Vagina (tissue), 2 donors: ENCODE data around the gene CHST11. TPM values are rescaled to one million over a fixed set of nuclear protein-coding genes. Genes with fewer than 3 reads are reported as not detected.

Experiments
- DNase-seq, 2 donors: peaks; one replicate each; pipeline ENCODE4 v3.0.0-alpha.2; 2017; ENCODE audit errors: extremely low spot score in 2 of 2
- H3K27ac ChIP-seq: fragments of 200-600 bp; sonication (generic); one replicate; pipeline ENCODE4 v1.5.1; 2019
- H3K27me3 ChIP-seq: fragments of 200-600 bp; sonication (generic); one replicate; pipeline ENCODE4 v1.5.1; 2019
- H3K36me3 ChIP-seq, 2 donors: fragments of 200-600 bp; sonication (generic); one replicate each; pipeline ENCODE4 v1.5.1; 2017 to 2019
- H3K4me1 ChIP-seq: fragments of 200-600 bp; sonication (generic); one replicate; pipeline ENCODE4 v1.5.1; 2019
- H3K4me3 ChIP-seq, 2 donors: fragments of 200-600 bp; sonication (generic); 1 replicate in 1 of 2; 2 replicates in 1 of 2; pipeline ENCODE4 v1.5.1; 2016 to 2019
- H3K9me3 ChIP-seq: fragments of 200-600 bp; sonication (generic); one replicate; pipeline ENCODE4 v1.5.1; 2019
- CTCF ChIP-seq, 3 experiments: fragments of 450-650 bp in 2 of 3; fragments of 200-600 bp in 1 of 3; sonication (generic) in 1 of 3; IDR thresholded peaks; one replicate each; pipeline ENCODE4 v1.5.1; 2017 to 2019; ENCODE audit warnings: antibody characterized with exemption in 3 of 3, mild to moderate bottlenecking in 2 of 3, moderate library complexity in 2 of 3
- POLR2A ChIP-seq, 2 donors: fragments of 450-650 bp; IDR thresholded peaks; one replicate each; pipeline ENCODE4 v1.6.1; 2017; ENCODE audit warnings: antibody characterized with exemption in 2 of 2, mild to moderate bottlenecking in 2 of 2, moderate library complexity in 2 of 2
- POLR2AphosphoS5 ChIP-seq, 2 donors: sonication (generic); formaldehyde crosslinking; IDR thresholded peaks; one replicate each; pipeline ENCODE4 v1.9.0; 2017; ENCODE audit warnings: antibody characterized with exemption in 2 of 2, mild to moderate bottlenecking in 2 of 2, low read depth in 1 of 2; ENCODE audit not compliant: insufficient read depth in 1 of 2
- intact Hi-C: fragments of 100-400 bp; cut with DNase I; formaldehyde crosslinking; loops from one replicate; pipeline ENCODE4 v1.15.1; 2023
- total RNA-seq: library from RNA; depleted of rRNA; stranded (reverse); fragments of >200 nt; gene quantifications from one replicate; pipeline ENCODE4 v1.2.3, GENCODE V29; 2016

CHST11 gene
- total RNA-seq, 1 donor from 2014 or later: 40.0 TPM

GRCh38 chr12:104725610-104726009 lies 268.9 kb downstream of the CHST11 start:
- Histone ChIP-seq H3K9me3 (no peaks in the 10 kb centered on the region), H3K27ac (no peak overlapping the region), H3K27me3 (no peaks in the 10 kb centered on the region), H3K4me3 (no peak overlapping the region), H3K4me1 (peaks cover 9% of the 10 kb centered on the region), H3K36me3 (no peaks in the 10 kb centered on the region)
- intact Hi-C loops: no loop called here
- TF ChIP-seq POLR2AphosphoS5 (IDR thresholded peaks at IDR 0.05; ENCODE audit: insufficient read depth in 1 of 2, low read depth in 1 of 2) (no peak), POLR2A (IDR thresholded peaks at IDR 0.05) (no peak), CTCF (IDR thresholded peaks at IDR 0.05) (no peak)
- DNase-seq: no peak

GRCh38 chr12:104727726-104728465 lies 271.1 kb downstream of the CHST11 start:
- intact Hi-C loops: no loop called here
- no peak overlapping the region for H3K27ac ChIP-seq
- TF ChIP-seq POLR2A (IDR thresholded peaks at IDR 0.05) (no peak), CTCF (IDR thresholded peaks at IDR 0.05) (no peak), POLR2AphosphoS5 (IDR thresholded peaks at IDR 0.05; ENCODE audit: insufficient read depth in 1 of 2, low read depth in 1 of 2) (no peak)

GRCh38 chr12:104729091-104729490 lies 272.3 kb downstream of the CHST11 start:
- no peak overlapping the region for H3K4me3 ChIP-seq
- H3K27me3 ChIP-seq: no peaks in the 10 kb centered on the region
- intact Hi-C loops: no loop called here
- H3K36me3 ChIP-seq: no peaks in the 10 kb centered on the region
- no peaks in the 10 kb centered on the region for H3K9me3 ChIP-seq
- H3K27ac ChIP-seq: no peak overlapping the region
- TF ChIP-seq POLR2A (IDR thresholded peaks at IDR 0.05): no peak
- TF ChIP-seq CTCF (IDR thresholded peaks at IDR 0.05): no peak
- TF ChIP-seq POLR2AphosphoS5 (IDR thresholded peaks at IDR 0.05; ENCODE audit: insufficient read depth in 1 of 2, low read depth in 1 of 2): no peak
- no peak for DNase-seq
- no peaks in the 10 kb centered on the region for H3K4me1 ChIP-seq

More at GRCh38 chr12:104727726-104728465, 271.1 kb downstream of the CHST11 start:
- H3K4me1 ChIP-seq: peaks cover 3% of the 10 kb centered on the region
- H3K9me3 ChIP-seq: no peaks in the 10 kb centered on the region
- H3K4me3 ChIP-seq: no peak overlapping the region
- no peaks in the 10 kb centered on the region for H3K36me3 ChIP-seq
- no peaks in the 10 kb centered on the region for H3K27me3 ChIP-seq
- no peak for DNase-seq

- no peak for DNase-seq
- intact Hi-C loops: no loop called here
- Histone ChIP-seq H3K4me3 (no peak overlapping the region), H3K27me3 (no peaks in the 10 kb centered on the region), H3K4me1 (peaks cover 1% of the 10 kb centered on the region), H3K27ac (no peak overlapping the region), H3K9me3 (no peaks in the 10 kb centered on the region), H3K36me3 (no peaks in the 10 kb centered on the region)
- TF ChIP-seq POLR2AphosphoS5 (IDR thresholded peaks at IDR 0.05; ENCODE audit: insufficient read depth in 1 of 2, low read depth in 1 of 2) (no peak), CTCF (IDR thresholded peaks at IDR 0.05) (no peak), POLR2A (IDR thresholded peaks at IDR 0.05) (no peak)
Observed at GRCh38 chr12:104729610-104730446, 273.1 kb downstream of the CHST11 start.
